ENCODE results near the gene SMTNL2. TPM values are rescaled to one million over a fixed set of nuclear protein-coding genes. Genes with fewer than 3 reads are reported as not detected.

SMTNL2 gene
- total RNA-seq, 4 donors from 2014 or later: 3.0 to 7.2 (median 4.7) TPM

- no peak overlapping the region for H3K27ac ChIP-seq (replicated peaks in 1 of 4)
- H3K9me3 ChIP-seq: no peaks in the 10 kb centered on the region
- peaks cover 0 to 4% (median 0%) of the 10 kb centered on the region in 4 donors for H3K4me1 ChIP-seq
- intact Hi-C loops (cut with DNase I): no loop called here
- H3K4me3 ChIP-seq: no peak overlapping the region
- DNase-seq (ENCODE audit: extremely low spot score): no peak
- H3K36me3 ChIP-seq: no peaks in the 10 kb centered on the region
- H3K27me3 ChIP-seq: peaks cover 0 to 7% (median 0%) of the 10 kb centered on the region in 4 donors
- TF ChIP-seq CTCF (IDR thresholded peaks at IDR 0.05) (no peak), POLR2AphosphoS5 (IDR thresholded peaks at IDR 0.05) (no peak), POLR2A (IDR thresholded peaks at IDR 0.05; ENCODE audit: low read depth) (no peak)
- WGBS: 60% methylated on average over 9 of the region's 9 CpGs
These were observed 32.1 kb downstream of the SMTNL2 start for GRCh38 chr17:4616476-4616875.

- Histone ChIP-seq H3K4me3 (no peak overlapping the region), H3K36me3 (no peaks in the 10 kb centered on the region), H3K9me3 (no peaks in the 10 kb centered on the region), H3K27ac (replicated peaks in 1 of 4) (no peak overlapping the region), H3K4me1 (peaks cover 0 to 4% (median 0%) of the 10 kb centered on the region in 4 donors), H3K27me3 (peaks cover 0 to 7% (median 0%) of the 10 kb centered on the region in 4 donors)
- TF ChIP-seq POLR2AphosphoS5 (IDR thresholded peaks at IDR 0.05) (no peak), EP300 (IDR thresholded peaks at IDR 0.05) (no peak), CTCF (IDR thresholded peaks at IDR 0.05) (no peak), POLR2A (IDR thresholded peaks at IDR 0.05; ENCODE audit: low read depth) (no peak)
- no peak for DNase-seq (ENCODE audit: extremely low spot score)
- WGBS: 78% methylated on average over 13 of the region's 17 CpGs
- intact Hi-C loops (cut with DNase I): no loop called here
These were observed 32.8 kb downstream of the SMTNL2 start for GRCh38 chr17:4617090-4617489.

- intact Hi-C loops (cut with DNase I): no loop called here
- TF ChIP-seq EP300 (IDR thresholded peaks at IDR 0.05): no peak
- TF ChIP-seq CTCF (IDR thresholded peaks at IDR 0.05): no peak
- no peak for TF ChIP-seq POLR2A (IDR thresholded peaks at IDR 0.05; ENCODE audit: low read depth)
- no peak for TF ChIP-seq POLR2AphosphoS5 (IDR thresholded peaks at IDR 0.05)
- H3K27ac ChIP-seq (replicated peaks in 1 of 4): no peak overlapping the region
- H3K36me3 ChIP-seq: no peaks in the 10 kb centered on the region
- H3K4me3 ChIP-seq: no peak overlapping the region
- DNase-seq (ENCODE audit: extremely low spot score): no peak
- H3K4me1 ChIP-seq: peaks cover 0 to 4% (median 0%) of the 10 kb centered on the region in 4 donors
- 67% methylated on average over 15 of the region's 15 CpGs for WGBS
- H3K9me3 ChIP-seq: no peaks in the 10 kb centered on the region
- peaks cover 0 to 7% (median 0%) of the 10 kb centered on the region in 4 donors for H3K27me3 ChIP-seq
These were observed 33.4 kb downstream of the SMTNL2 start for GRCh38 chr17:4617590-4618351.

DNA sequence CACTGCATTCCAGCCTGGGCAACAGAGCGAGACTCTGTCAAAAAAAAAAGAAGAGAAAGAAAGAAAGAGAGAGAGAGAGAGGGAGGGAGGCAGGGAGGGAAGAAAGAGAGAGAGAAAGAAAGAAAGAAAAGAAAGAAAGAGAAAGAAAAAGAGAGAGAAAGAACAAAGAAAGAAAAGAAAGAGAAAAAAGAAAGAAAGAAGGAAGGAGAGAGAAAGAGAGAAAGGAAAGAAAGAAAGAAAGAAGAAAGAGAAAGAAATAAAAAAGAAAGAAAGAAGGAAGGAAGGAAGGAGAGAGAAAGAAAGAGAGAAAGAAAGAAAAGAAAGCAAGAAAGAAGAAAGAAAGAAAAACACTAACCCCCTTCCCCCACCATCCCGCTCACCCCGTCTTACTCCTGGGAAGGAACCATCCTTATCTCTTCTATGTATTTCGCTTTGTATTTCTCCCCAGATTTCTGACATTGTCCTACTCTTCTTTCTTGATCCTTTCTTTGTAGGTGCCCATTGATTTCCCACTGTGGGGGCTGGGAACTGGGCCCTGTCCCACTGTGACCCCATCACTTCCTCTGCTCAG is 36.3 kb downstream of the SMTNL2 start:
- intact Hi-C loops (cut with DNase I): loop anchor here (5.0 to 10.0 kb wide), 2 partner anchors 33 to 206 kb away; no protein-coding TSS in a partner anchor
- DNase-seq (ENCODE audit: extremely low spot score): no peak
- Histone ChIP-seq H3K36me3 (no peaks in the 10 kb centered on the region), H3K9me3 (no peaks in the 10 kb centered on the region), H3K27me3 (peaks cover 0 to 7% (median 0%) of the 10 kb centered on the region in 4 donors), H3K27ac (replicated peaks in 1 of 4) (no peak overlapping the region), H3K4me3 (no peak overlapping the region), H3K4me1 (peaks cover 1 to 26% (median 15%) of the 10 kb centered on the region in 4 donors)
- TF ChIP-seq POLR2A (IDR thresholded peaks at IDR 0.05; ENCODE audit: low read depth): no peak
- 92% methylated on average over 4 of the region's 4 CpGs for WGBS

GRCh38 chr17:4622375-4622774 is 38.0 kb downstream of the SMTNL2 start:
- TF ChIP-seq POLR2A (IDR thresholded peaks at IDR 0.05; ENCODE audit: low read depth) (no peak), POLR2AphosphoS5 (IDR thresholded peaks at IDR 0.05) (no peak), CTCF (IDR thresholded peaks at IDR 0.05) (no peak), EP300 (IDR thresholded peaks at IDR 0.05) (no peak)
- Histone ChIP-seq H3K4me3 (no peak overlapping the region), H3K36me3 (no peaks in the 10 kb centered on the region), H3K27ac (replicated peaks in 1 of 4) (no peak overlapping the region), H3K4me1 (peaks cover 4 to 32% (median 18%) of the 10 kb centered on the region in 4 donors), H3K9me3 (no peaks in the 10 kb centered on the region), H3K27me3 (peaks cover 0 to 4% (median 0%) of the 10 kb centered on the region in 4 donors)
- DNase-seq (ENCODE audit: extremely low spot score): no peak
- intact Hi-C loops (cut with DNase I): loop anchor here (5.0 to 10.0 kb wide), 2 partner anchors 35 to 208 kb away; no protein-coding TSS in a partner anchor
- WGBS: 100% methylated on average over 1 of the region's 1 CpG
